Measurements from ENCODE around the gene ELAVL4.

Gene ELAVL4

GRCh38 chr1:50180367-50180766, 71.6 kb downstream of the ELAVL4 start:
- no peaks in the 10 kb centered on the region for H3K9me3 Mint-ChIP-seq
- DNase-seq = no peak
- no peaks in the 10 kb centered on the region for H3K4me1 Mint-ChIP-seq
- H3K36me3 Mint-ChIP-seq = no peaks in the 10 kb centered on the region
- H3K27ac Mint-ChIP-seq = no peak overlapping the region
- H3K27me3 Mint-ChIP-seq = peaks cover 3% of the 10 kb centered on the region
- CTCF ChIA-PET = no interaction called here
- H3K4me3 Mint-ChIP-seq = no peak overlapping the region

- Mint-ChIP-seq H3K4me3 (no peak overlapping the region), H3K9me3 (no peaks in the 10 kb centered on the region), H3K27ac (no peak overlapping the region), H3K4me1 (no peaks in the 10 kb centered on the region), H3K36me3 (no peaks in the 10 kb centered on the region), H3K27me3 (peaks cover 3% of the 10 kb centered on the region)
- DNase-seq = no peak
- CTCF ChIA-PET = no interaction called here
Observed at GRCh38 chr1:50181027-50181663, 72.4 kb downstream of the ELAVL4 start.

GRCh38 chr1:50183378-50184133, 74.8 kb downstream of the ELAVL4 start:
- no peak overlapping the region for H3K4me3 Mint-ChIP-seq
- H3K4me1 Mint-ChIP-seq = no peaks in the 10 kb centered on the region
- CTCF ChIA-PET = no interaction called here
- peaks cover 3% of the 10 kb centered on the region for H3K27me3 Mint-ChIP-seq
- no peak for DNase-seq
- H3K9me3 Mint-ChIP-seq = no peaks in the 10 kb centered on the region
- H3K36me3 Mint-ChIP-seq = no peaks in the 10 kb centered on the region
- H3K27ac Mint-ChIP-seq = no peak overlapping the region

GRCh38 chr1:50189369-50189768, 80.6 kb downstream of the ELAVL4 start:
- no peaks in the 10 kb centered on the region for H3K27me3 Mint-ChIP-seq
- no peak overlapping the region for H3K27ac Mint-ChIP-seq
- no peak overlapping the region for H3K4me3 Mint-ChIP-seq
- CTCF ChIA-PET = no interaction called here
- no peaks in the 10 kb centered on the region for H3K9me3 Mint-ChIP-seq
- no peaks in the 10 kb centered on the region for H3K4me1 Mint-ChIP-seq
- no peaks in the 10 kb centered on the region for H3K36me3 Mint-ChIP-seq
- DNase-seq = no peak

- Mint-ChIP-seq H3K27ac (no peak overlapping the region), H3K4me1 (no peaks in the 10 kb centered on the region), H3K36me3 (no peaks in the 10 kb centered on the region), H3K27me3 (no peaks in the 10 kb centered on the region), H3K4me3 (no peak overlapping the region), H3K9me3 (no peaks in the 10 kb centered on the region)
- no peak for DNase-seq
- CTCF ChIA-PET = no interaction called here
Observed at GRCh38 chr1:50193002-50193401, 84.3 kb downstream of the ELAVL4 start.

- H3K27me3 Mint-ChIP-seq = no peaks in the 10 kb centered on the region
- no peaks in the 10 kb centered on the region for H3K9me3 Mint-ChIP-seq
- CTCF ChIA-PET = no interaction called here
- no peak overlapping the region for H3K4me3 Mint-ChIP-seq
- H3K27ac Mint-ChIP-seq = no peak overlapping the region
- H3K36me3 Mint-ChIP-seq = no peaks in the 10 kb centered on the region
- DNase-seq = no peak
- H3K4me1 Mint-ChIP-seq = no peaks in the 10 kb centered on the region
Observed at GRCh38 chr1:50195205-50195604, 86.5 kb downstream of the ELAVL4 start.

GRCh38 chr1:50196081-50196480, 87.4 kb downstream of the ELAVL4 start:
- no peak overlapping the region for H3K27ac Mint-ChIP-seq
- CTCF ChIA-PET = no interaction called here
- no peaks in the 10 kb centered on the region for H3K27me3 Mint-ChIP-seq
- H3K9me3 Mint-ChIP-seq = no peaks in the 10 kb centered on the region
- H3K4me3 Mint-ChIP-seq = no peak overlapping the region
- no peak for DNase-seq
- H3K4me1 Mint-ChIP-seq = no peaks in the 10 kb centered on the region
- H3K36me3 Mint-ChIP-seq = no peaks in the 10 kb centered on the region

- H3K36me3 Mint-ChIP-seq = no peaks in the 10 kb centered on the region
- CTCF ChIA-PET = no interaction called here
- H3K4me3 Mint-ChIP-seq = no peak overlapping the region
- no peak overlapping the region for H3K27ac Mint-ChIP-seq
- no peaks in the 10 kb centered on the region for H3K9me3 Mint-ChIP-seq
- no peaks in the 10 kb centered on the region for H3K4me1 Mint-ChIP-seq
- H3K27me3 Mint-ChIP-seq = no peaks in the 10 kb centered on the region
- no peak for DNase-seq
Observed at GRCh38 chr1:50197216-50197615, 88.5 kb downstream of the ELAVL4 start.

- Mint-ChIP-seq H3K27me3 (no peaks in the 10 kb centered on the region), H3K36me3 (no peaks in the 10 kb centered on the region), H3K4me1 (no peaks in the 10 kb centered on the region), H3K9me3 (no peaks in the 10 kb centered on the region), H3K27ac (no peak overlapping the region), H3K4me3 (no peak overlapping the region)
- no peak for DNase-seq
- CTCF ChIA-PET = no interaction called here
Observed at GRCh38 chr1:50208315-50208714, 99.6 kb downstream of the ELAVL4 start.

GRCh38 chr1:50208756-50209155, 100.0 kb downstream of the ELAVL4 start:
- Mint-ChIP-seq H3K27ac (no peak overlapping the region), H3K4me1 (no peaks in the 10 kb centered on the region)

GRCh38 chr1:50209749-50210148, 101.0 kb downstream of the ELAVL4 start:
- no peak overlapping the region for H3K27ac Mint-ChIP-seq
- H3K4me3 Mint-ChIP-seq = no peak overlapping the region
- H3K36me3 Mint-ChIP-seq = no peaks in the 10 kb centered on the region
- no peak for DNase-seq
- H3K4me1 Mint-ChIP-seq = no peaks in the 10 kb centered on the region
- CTCF ChIA-PET = no interaction called here
- H3K9me3 Mint-ChIP-seq = no peaks in the 10 kb centered on the region
- H3K27me3 Mint-ChIP-seq = no peaks in the 10 kb centered on the region

More at GRCh38 chr1:50208756-50209155, 100.0 kb downstream of the ELAVL4 start:
- Mint-ChIP-seq H3K27me3 (no peaks in the 10 kb centered on the region), H3K36me3 (no peaks in the 10 kb centered on the region), H3K9me3 (no peaks in the 10 kb centered on the region), H3K4me3 (no peak overlapping the region)
- DNase-seq = no peak
- CTCF ChIA-PET = no interaction called here

GRCh38 chr1:50213505-50213904, 104.8 kb downstream of the ELAVL4 start:
- H3K27ac Mint-ChIP-seq = no peak overlapping the region
- H3K9me3 Mint-ChIP-seq = no peaks in the 10 kb centered on the region
- DNase-seq = no peak
- H3K36me3 Mint-ChIP-seq = no peaks in the 10 kb centered on the region
- CTCF ChIA-PET = no interaction called here
- no peaks in the 10 kb centered on the region for H3K27me3 Mint-ChIP-seq
- no peak overlapping the region for H3K4me3 Mint-ChIP-seq
- H3K4me1 Mint-ChIP-seq = no peaks in the 10 kb centered on the region

- DNase-seq = no peak
- Mint-ChIP-seq H3K27me3 (no peaks in the 10 kb centered on the region), H3K4me1 (no peaks in the 10 kb centered on the region), H3K9me3 (no peaks in the 10 kb centered on the region), H3K4me3 (no peak overlapping the region), H3K27ac (no peak overlapping the region), H3K36me3 (no peaks in the 10 kb centered on the region)
- CTCF ChIA-PET = no interaction called here
Observed at GRCh38 chr1:50214717-50215116, 106.0 kb downstream of the ELAVL4 start.

- Mint-ChIP-seq H3K9me3 (no peaks in the 10 kb centered on the region), H3K4me3 (no peak overlapping the region), H3K4me1 (no peaks in the 10 kb centered on the region), H3K36me3 (no peaks in the 10 kb centered on the region), H3K27ac (no peak overlapping the region), H3K27me3 (no peaks in the 10 kb centered on the region)
- CTCF ChIA-PET = no interaction called here
- DNase-seq = no peak
Observed at GRCh38 chr1:50218344-50219120, 109.8 kb downstream of the ELAVL4 start.

GRCh38 chr1:50228871-50229384, 120.2 kb downstream of the ELAVL4 start:
- Mint-ChIP-seq H3K27ac (no peak overlapping the region), H3K36me3 (no peaks in the 10 kb centered on the region), H3K9me3 (peaks cover 15% of the 10 kb centered on the region), H3K4me1 (no peaks in the 10 kb centered on the region), H3K27me3 (no peaks in the 10 kb centered on the region), H3K4me3 (no peak overlapping the region)
- no peak for DNase-seq
- CTCF ChIA-PET = no interaction called here

Measured in activated naive CD4-positive, alpha-beta T cell treated with anti-CD3 and anti-CD28 coated beads, Interleukin-2, amount 10 ng/mL, durations not matched to agents 7 days and 5 days (primary cell).